CD14-positive monocyte (primary cell): ENCODE measurements around the gene BTN3A1. TPM values are rescaled to one million over a fixed set of nuclear protein-coding genes. Genes with fewer than 3 reads are reported as not detected.

Experiments used
- DNase-seq, 3 donors: peaks; one replicate each; pipeline ENCODE4 v3.0.0-alpha.2; 2011 to 2022
- H2AFZ ChIP-seq: 2 replicates; pipeline ENCODE4 v1.6.0; 2012; ENCODE audit warnings: mild to moderate bottlenecking, low read depth, low read length, inconsistent platforms; ENCODE audit not compliant: insufficient read depth, poor library complexity, severe bottlenecking
- H3K27ac ChIP-seq, 2 donors: 1 replicate in 1 of 2; 2 replicates in 1 of 2; pipeline ENCODE4 v1.5.1; 2012 to 2013; ENCODE audit warnings: low read length in 2 of 2, control low read depth in 1 of 2, inconsistent platforms in 1 of 2, low read depth in 1 of 2, mild to moderate bottlenecking in 1 of 2
- H3K27me3 ChIP-seq, 2 donors: one replicate each; pipeline versions ENCODE4 v1.6.0 to v1.6.1; 2011 to 2013; ENCODE audit warnings: low read length in 2 of 2; ENCODE audit not compliant: control insufficient read depth in 2 of 2, insufficient read depth in 2 of 2
- H3K36me3 ChIP-seq, 2 donors: replicated peaks in 1 of 2; 1 replicate in 1 of 2; 2 replicates in 1 of 2; pipeline versions ENCODE4 v1.5.1 to v1.6.1; 2012 to 2013; ENCODE audit warnings: low read length in 2 of 2, control low read depth in 1 of 2, inconsistent platforms in 1 of 2, mild to moderate bottlenecking in 1 of 2; ENCODE audit not compliant: insufficient read depth in 2 of 2, control insufficient read depth in 1 of 2
- H3K4me1 ChIP-seq, 2 donors: 1 replicate in 1 of 2; 2 replicates in 1 of 2; pipeline versions ENCODE4 v1.5.1 to v1.6.1; 2012 to 2013; ENCODE audit warnings: low read length in 2 of 2, control low read depth in 1 of 2, inconsistent platforms in 1 of 2, mild to moderate bottlenecking in 1 of 2, moderate library complexity in 1 of 2; ENCODE audit not compliant: insufficient read depth in 2 of 2, control insufficient read depth in 1 of 2
- H3K4me2 ChIP-seq: replicated peaks from 2 replicates; pipeline ENCODE3; 2012; ENCODE audit warnings: low read length, moderate library complexity, mild to moderate bottlenecking; ENCODE audit not compliant: poor library complexity, severe bottlenecking; ENCODE audit errors: extremely low read depth
- H3K4me3 ChIP-seq, 3 experiments: fragments of 200-600 bp in 1 of 3; sonication (generic) in 1 of 3; replicated peaks in 1 of 3; 1 replicate in 2 of 3; 2 replicates in 1 of 3; pipeline ENCODE4 v1.5.1; 2011 to 2013; ENCODE audit warnings: low read length in 3 of 3, mild to moderate bottlenecking in 3 of 3, control low read depth in 2 of 3, low read depth in 2 of 3, inconsistent platforms in 1 of 3, moderate library complexity in 1 of 3
- H3K79me2 ChIP-seq: 2 replicates; pipeline ENCODE4 v1.6.0; 2012; ENCODE audit warnings: mild to moderate bottlenecking, control low read depth, inconsistent platforms, low read length, moderate library complexity; ENCODE audit not compliant: insufficient read depth
- H3K9ac ChIP-seq: 2 replicates; pipeline ENCODE4 v1.6.0; 2017; ENCODE audit warnings: low read length, mild to moderate bottlenecking; ENCODE audit not compliant: insufficient read depth, poor library complexity, severe bottlenecking
- H3K9me3 ChIP-seq, 2 donors: replicated peaks in 1 of 2; 1 replicate in 1 of 2; 2 replicates in 1 of 2; pipeline versions ENCODE4 v1.5.1 to v1.6.1; 2012 to 2013; ENCODE audit warnings: low read length in 2 of 2, control low read depth in 1 of 2; ENCODE audit not compliant: control insufficient read depth in 1 of 2, insufficient read depth in 1 of 2
- H4K20me1 ChIP-seq: 2 replicates; pipeline ENCODE4 v1.6.0; 2012; ENCODE audit warnings: mild to moderate bottlenecking, low read length, control low read depth, moderate library complexity; ENCODE audit not compliant: insufficient read depth
- H3K27ac Mint-ChIP-seq, 7 donors: one replicate each; pipeline ENCODE4 v1.8.0; 2020; ENCODE audit warnings: mild to moderate bottlenecking in 7 of 7, mixed read lengths in 7 of 7, moderate library complexity in 6 of 7, inconsistent platforms in 2 of 7
- H3K27me3 Mint-ChIP-seq, 3 donors: one replicate each; pipeline ENCODE4 v1.8.0; 2021 to 2022; ENCODE audit warnings: low read depth in 3 of 3, mild to moderate bottlenecking in 3 of 3, mixed read lengths in 3 of 3, moderate library complexity in 3 of 3, inconsistent platforms in 1 of 3
- H3K36me3 Mint-ChIP-seq, 2 donors: one replicate each; pipeline ENCODE4 v1.8.0; 2020; ENCODE audit warnings: mixed read lengths in 2 of 2, inconsistent platforms in 1 of 2, mild to moderate bottlenecking in 1 of 2
- H3K4me1 Mint-ChIP-seq: one replicate; pipeline ENCODE4 v1.8.0; 2020; ENCODE audit warnings: mild to moderate bottlenecking, mixed read lengths
- H3K4me3 Mint-ChIP-seq, 2 donors: one replicate each; pipeline ENCODE4 v1.8.0; 2020; ENCODE audit warnings: mild to moderate bottlenecking in 2 of 2, mixed read lengths in 2 of 2, moderate library complexity in 1 of 2
- H3K9me3 Mint-ChIP-seq, 7 donors: one replicate each; pipeline ENCODE4 v1.8.0; 2020 to 2022; ENCODE audit warnings: mixed read lengths in 7 of 7, mild to moderate bottlenecking in 6 of 7, moderate library complexity in 6 of 7, inconsistent platforms in 2 of 7
- CTCF ChIP-seq: fragments of 200-600 bp; IDR thresholded peaks from one replicate; pipeline ENCODE4 v1.8.0; 2022; ENCODE audit warnings: antibody characterized with exemption, mild to moderate bottlenecking
- WGBS: methylation state at CpG from one replicate; pipeline ENCODE4 v1.1.5; 2013; ENCODE audit warnings: missing lambda C conversion rate; ENCODE audit not compliant: insufficient coverage; 5-methylcytosine and 5-hydroxymethylcytosine counted together
- intact Hi-C, 2 donors: fragments of 100-400 bp; cut with micrococcal nuclease; formaldehyde crosslinking; loops; one replicate each; pipeline versions ENCODE4 v1.15.0 to v1.15.1; 2023
- polyA minus RNA-seq: library from RNA; depleted of rRNA, polyadenylated mRNA; stranded (reverse); fragments of >200 nt; gene quantifications from 2 replicates; pipeline ENCODE4 v1.2.3, GENCODE V29; 2012
- polyA plus RNA-seq, 3 donors: library from polyadenylated mRNA; depleted of rRNA in 1 of 3; unstranded in 2 of 3; stranded (reverse) in 1 of 3; fragments of 300-500 nt in 2 of 3; fragments of >200 nt in 1 of 3; fragmentation: Illumina TruSeq in 2 of 3; gene quantifications; 1 replicate in 2 of 3; 2 replicates in 1 of 3; pipeline ENCODE4 v1.2.3, GENCODE V29; 2012 to 2021
- total RNA-seq, 12 experiments: library from RNA in 1 of 12; stranded (reverse) in 1 of 12; fragments of 120-200 nt in 1 of 12; gene quantifications; one replicate each; pipeline ENCODE4 v1.2.4 and lab custom pipeline; 2013 to 2026; ENCODE audit warnings: mixed read lengths in 6 of 12, inconsistent platforms in 1 of 12

The BTN3A1 gene
- 76.1 TPM for total RNA-seq (2013)
- polyA plus RNA-seq (100 to 1,000 TPM in 1 of 3 donors, 10 to 100 TPM in 2; 19.7 to 114 (median 25.1) TPM), polyA minus RNA-seq (25.8 and 43.2 TPM in 2 replicates), total RNA-seq (lab: John Stamatoyannopoulos, UW) (5.1 to 60.7 (median 45.6) reads per million in 11 experiments)

DNA sequence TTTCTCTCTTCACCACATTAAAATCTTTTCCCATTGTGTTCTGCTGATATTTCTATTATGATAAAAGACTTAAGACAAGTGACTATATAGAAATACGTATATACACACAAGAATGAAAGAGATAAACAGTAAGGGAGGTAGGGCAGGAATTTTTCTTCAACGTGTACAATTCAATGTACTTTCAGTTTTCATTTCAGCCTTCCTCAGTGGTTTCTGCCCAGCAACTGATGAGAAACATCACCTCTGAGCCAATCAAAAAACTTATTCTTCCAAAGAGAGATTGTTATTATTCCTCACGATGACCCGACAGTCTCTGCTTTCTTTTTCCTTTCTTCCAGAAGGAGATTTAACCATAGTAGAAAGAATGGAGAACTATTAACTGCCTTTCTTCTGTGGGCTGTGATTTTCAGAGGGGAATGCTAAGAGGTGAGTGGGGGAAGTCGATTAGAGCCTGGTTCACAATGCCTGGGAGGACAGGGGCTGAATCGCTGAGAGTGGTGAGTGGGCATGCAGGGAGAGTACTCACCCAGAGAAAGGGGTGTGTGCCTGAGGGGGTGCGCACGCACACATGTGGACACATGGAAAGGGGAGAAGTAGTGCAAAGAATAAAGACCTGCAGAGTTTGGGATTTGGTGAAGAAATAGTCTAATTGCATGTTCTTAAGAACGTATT, at the start of gene BTN3A1:
Gene BTN3A1 (plus strand): TSS at position 289 of the 672 bp plus-strand sequence. CDS start 3,289 bp downstream, outside the sequence.
- Mint-ChIP-seq H3K4me1 (peaks cover 61% of the 10 kb centered on the region), H3K9me3 (no peaks in the 10 kb centered on the region), H3K27me3 (no peaks in the 10 kb centered on the region), H3K27ac (peak within 1 kb of the TSS; percentile 97 to 99 (median 98)), H3K4me3 (peak within 1 kb of the TSS; percentile 97 to 99), H3K36me3 (peaks cover 20 to 21% of the 10 kb centered on the region in 2 donors)
- H3K4me3 ChIP-seq, result peak within 1 kb of the TSS; percentile 92 to 100 (median 98)
- no peak for TF ChIP-seq CTCF
- intact Hi-C loops, result loop anchor here in 1 of 2 donors (5.0 kb wide), 1 partner anchor 35 kb away; the partner anchor contains the start of gene BTN3A2
- peak within 1 kb of the TSS; percentile 88 for H3K4me2 ChIP-seq
- peak; percentile 48 to 81 (median 71) for DNase-seq
- H2AFZ ChIP-seq, result peak within 1 kb of the TSS; percentile 80
- H3K4me1 ChIP-seq, result peaks cover 37 to 44% of the 10 kb centered on the region in 2 donors
- H4K20me1 ChIP-seq, result no peaks in the 10 kb centered on the region
- H3K9ac ChIP-seq, result peak within 1 kb of the TSS; percentile 82
- peaks cover 27% of the 10 kb centered on the region for H3K79me2 ChIP-seq
- peak within 1 kb of the TSS; percentile 78 to 96 for H3K27ac ChIP-seq
- no peaks in the 10 kb centered on the region for H3K9me3 ChIP-seq
- 0% methylated on average over 4 of the region's 9 CpGs for WGBS
- no peaks in the 10 kb centered on the region for H3K27me3 ChIP-seq
- peaks cover 9 to 22% of the 10 kb centered on the region in 2 donors for H3K36me3 ChIP-seq

DNA sequence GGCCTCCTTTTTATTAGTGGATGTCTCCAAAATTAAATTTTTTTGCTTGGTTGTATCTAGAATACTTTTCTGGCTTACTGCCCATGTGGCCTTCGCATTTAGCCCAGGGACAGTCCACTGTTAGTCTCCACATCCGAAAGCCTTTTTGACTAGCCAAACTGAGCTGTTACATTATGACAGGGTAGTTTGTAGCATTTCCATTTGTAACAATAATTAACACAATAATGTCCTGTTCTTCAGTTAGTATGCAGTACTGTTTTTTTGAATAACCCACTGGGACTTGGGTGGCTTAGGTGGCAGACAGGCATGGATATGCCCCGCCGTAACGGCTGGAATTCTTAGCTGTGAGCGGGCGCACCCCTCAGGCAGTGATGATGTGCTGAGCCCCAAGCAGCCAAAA, 49.8 kb upstream of the BTN3A1 start:
- no peak for TF ChIP-seq CTCF
- H3K36me3 Mint-ChIP-seq, result no peaks in the 10 kb centered on the region
- WGBS, result 97% methylated on average over 5 of the region's 7 CpGs

More for the DNA sequence above, 49.8 kb upstream of the BTN3A1 start:
- Histone ChIP-seq H3K4me1 (no peaks in the 10 kb centered on the region), H3K4me3 (no peak overlapping the region), H3K36me3 (no peaks in the 10 kb centered on the region), H4K20me1 (no peaks in the 10 kb centered on the region), H3K9me3 (no peaks in the 10 kb centered on the region), H3K27ac (no peak overlapping the region), H2AFZ (no peak overlapping the region), H3K4me2 (no peak overlapping the region), H3K9ac (no peak overlapping the region), H3K27me3 (no peaks in the 10 kb centered on the region), H3K79me2 (no peaks in the 10 kb centered on the region)
- Mint-ChIP-seq H3K4me3 (no peak overlapping the region), H3K9me3 (no peaks in the 10 kb centered on the region), H3K27me3 (peaks cover 0 to 2% (median 1%) of the 10 kb centered on the region in 3 donors), H3K4me1 (peaks cover 4% of the 10 kb centered on the region), H3K27ac (no peak overlapping the region)
- intact Hi-C loops, result no loop called here
- DNase-seq, result no peak
